Hypothalamus (tissue), 51 donors: ENCODE results near the gene HELZ.
"Not testable (repeated sequence)": the region's sequence is repeated elsewhere in the genome, so short reads cannot be mapped to it uniquely, and the experiment has no call there.

Experiments
- DNase-seq, 51 donors: peaks; one replicate each; lab custom pipeline; 2025; lab: John Stamatoyannopoulos, UW

HELZ gene

GRCh38 chr17:67271187-67271586 lies 26.2 kb upstream of the HELZ start:
- not testable (repeated sequence) for DNase-seq

- no peak for DNase-seq
Observed at GRCh38 chr17:67270416-67270815, 25.4 kb upstream of the HELZ start.

GRCh38 chr17:67266496-67266895 lies 21.5 kb upstream of the HELZ start:
- DNase-seq: no peak

- no peak for DNase-seq
Observed at GRCh38 chr17:67265436-67266019, 20.5 kb upstream of the HELZ start.

- DNase-seq: no peak
Observed at GRCh38 chr17:67262435-67263117, 17.6 kb upstream of the HELZ start.

GRCh38 chr17:67260170-67260987 lies 15.4 kb upstream of the HELZ start:
- DNase-seq: no peak

- DNase-seq: no peak
Observed at GRCh38 chr17:67258821-67259468, 13.9 kb upstream of the HELZ start.

- DNase-seq: no peak
Observed at GRCh38 chr17:67256075-67256732, 11.2 kb upstream of the HELZ start.

- DNase-seq: no peak
Observed at GRCh38 chr17:67253384-67253783, 8.4 kb upstream of the HELZ start.

GRCh38 chr17:67251586-67251985 lies 6.6 kb upstream of the HELZ start:
- not testable (repeated sequence) for DNase-seq

- no peak for DNase-seq
Observed at GRCh38 chr17:67248291-67248690, 3.3 kb upstream of the HELZ start.

- DNase-seq: no peak
Observed at GRCh38 chr17:67247416-67247900, 2.5 kb upstream of the HELZ start.

- peak in 5 of 51 donors; percentile 4 to 21 (median 5) for DNase-seq
Observed at GRCh38 chr17:67246653-67247415, 1.8 kb upstream of the HELZ start.

- no peak for DNase-seq
Observed at GRCh38 chr17:67246403-67246652, 1.3 kb upstream of the HELZ start.

GRCh38 chr17:67245694-67246402 lies 852 bp upstream of the HELZ start:
- peak in 8 of 51 donors; percentile 15 to 45 (median 28) for DNase-seq

- DNase-seq: peak in 11 of 51 donors; percentile 12 to 63 (median 45)
Observed at GRCh38 chr17:67244431-67245072, 444 bp downstream of the HELZ start.

GRCh38 chr17:67243284-67243683 lies 1.7 kb downstream of the HELZ start:
- no peak for DNase-seq

- DNase-seq: no peak
Observed at GRCh38 chr17:67241719-67242341, 3.2 kb downstream of the HELZ start.
